Measurements from ENCODE around the gene PAK3.

Gene PAK3

DNA sequence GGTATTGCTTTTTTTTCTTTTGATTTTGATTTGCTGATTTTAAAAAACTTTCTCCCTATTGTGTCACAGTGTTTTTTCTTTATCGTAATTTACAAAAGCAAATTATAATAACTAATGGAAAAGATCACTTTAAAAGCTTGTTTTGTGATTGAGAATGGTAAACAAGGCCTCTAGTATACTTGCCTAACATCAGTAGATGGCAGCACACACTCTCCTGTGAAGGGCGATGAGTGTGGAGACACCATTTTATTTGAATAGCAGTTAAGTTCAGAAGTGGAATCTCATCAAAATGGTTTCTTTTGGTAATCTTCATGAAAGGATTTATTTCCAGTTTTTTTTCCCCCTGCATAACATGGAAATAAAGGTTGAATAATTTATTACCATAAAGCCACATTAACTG is 72.3 kb downstream of the PAK3 start:
- TF ChIP-seq GATA1 (IDR thresholded peaks at IDR 0.05; ENCODE audit: low read depth, low read length), result no peak
- TF ChIP-seq POLR2A (IDR thresholded peaks at IDR 0.05; ENCODE audit: low read length), result no peak
- DNase-seq, result peak; percentile 0 to 20

DNA sequence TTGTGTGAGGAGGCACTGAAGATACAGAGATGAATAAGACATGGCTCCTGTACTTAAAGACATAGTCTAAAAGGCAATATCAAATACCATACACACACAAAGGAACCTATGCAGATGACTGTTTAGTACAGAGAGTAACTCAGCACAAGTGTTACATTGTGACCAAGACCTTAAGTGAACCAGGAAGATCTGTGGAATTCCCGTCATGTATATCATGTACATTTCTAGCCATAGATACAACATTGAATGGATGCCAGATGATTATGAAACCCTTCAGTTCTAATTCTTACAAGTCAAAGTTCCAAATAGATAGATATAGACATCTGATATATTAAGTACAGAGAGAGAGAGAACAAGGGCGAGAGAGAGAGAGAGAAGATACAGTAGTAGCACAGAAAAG is 73.2 kb downstream of the PAK3 start:
- no peak for DNase-seq

DNA sequence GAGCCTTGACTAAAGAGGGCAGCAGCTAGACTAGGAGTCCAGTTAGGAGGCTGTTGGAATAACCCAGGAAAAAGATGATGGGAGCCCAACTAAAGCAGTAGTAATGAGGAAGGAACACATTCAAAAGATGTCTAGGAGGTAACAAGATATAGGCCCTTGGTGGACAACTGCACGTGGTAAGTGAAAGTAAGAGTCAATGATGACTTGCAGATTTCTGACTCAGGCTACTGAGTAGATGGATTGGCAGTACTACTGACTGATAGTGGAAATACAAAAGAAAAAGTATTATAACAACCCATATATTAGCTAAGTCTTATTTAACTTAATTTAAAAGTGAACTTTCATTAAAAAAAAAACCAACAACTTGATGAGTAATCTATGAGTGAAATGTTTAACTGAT is 74.0 kb downstream of the PAK3 start:
- peak in 1 of 2 experiments; percentile 12 for DNase-seq
- TF ChIP-seq GATA1 (IDR thresholded peaks at IDR 0.05; ENCODE audit: low read depth, low read length), result no peak
- no peak for TF ChIP-seq POLR2A (IDR thresholded peaks at IDR 0.05; ENCODE audit: low read length)

More for the DNA sequence above, 73.2 kb downstream of the PAK3 start:
- TF ChIP-seq GATA1 (IDR thresholded peaks at IDR 0.05; ENCODE audit: low read depth, low read length) (no peak), POLR2A (IDR thresholded peaks at IDR 0.05; ENCODE audit: low read length) (no peak)

DNA sequence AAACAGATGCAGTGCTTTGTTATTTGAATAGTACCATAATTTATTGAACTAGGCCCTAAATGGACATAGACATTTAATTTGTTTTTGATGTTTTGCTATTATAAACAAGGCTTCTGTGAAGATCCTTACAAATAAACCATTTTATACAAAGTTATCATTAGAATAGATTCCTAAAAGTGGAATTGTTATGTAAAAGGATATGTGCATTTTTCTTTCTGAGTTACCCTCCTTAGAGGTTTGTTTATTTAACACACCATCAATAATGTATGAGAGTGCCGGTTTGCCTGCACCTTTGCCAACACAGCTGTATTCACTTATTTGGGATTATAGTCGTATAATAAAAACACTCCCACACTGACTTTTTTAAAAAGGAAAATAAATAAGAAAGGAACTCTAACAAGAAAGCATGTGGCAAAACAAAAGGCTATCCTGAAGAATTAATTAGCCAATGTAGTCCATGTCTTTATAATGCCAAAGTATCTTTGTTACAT is 84.8 kb downstream of the PAK3 start:
- TF ChIP-seq GATA1 (IDR thresholded peaks at IDR 0.05; ENCODE audit: low read depth, low read length) (no peak), POLR2A (IDR thresholded peaks at IDR 0.05; ENCODE audit: low read length) (no peak)
- DNase-seq, result no peak

DNA sequence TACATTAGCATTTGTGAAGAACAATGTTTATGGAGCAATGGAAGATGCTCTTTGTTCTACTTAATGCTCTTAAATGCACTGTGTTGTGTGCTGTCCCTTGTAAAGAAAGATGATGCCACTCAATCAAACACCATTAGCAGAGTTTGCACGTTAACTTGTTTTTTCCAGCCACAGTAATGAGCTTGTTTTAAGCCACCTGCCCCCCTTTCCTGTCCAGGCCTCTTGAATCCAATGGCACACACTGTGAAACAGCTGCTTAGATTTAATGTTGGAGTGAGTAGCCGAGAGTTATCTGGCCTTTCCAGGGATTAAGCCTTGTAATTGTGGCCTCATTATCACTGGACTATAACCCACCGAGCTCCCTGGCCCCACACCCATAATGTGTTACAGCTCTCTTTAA is 86.0 kb downstream of the PAK3 start:
- DNase-seq, result no peak
- no peak for TF ChIP-seq GATA1 (IDR thresholded peaks at IDR 0.05; ENCODE audit: low read depth, low read length)
- no peak for TF ChIP-seq POLR2A (IDR thresholded peaks at IDR 0.05; ENCODE audit: low read length)

DNA sequence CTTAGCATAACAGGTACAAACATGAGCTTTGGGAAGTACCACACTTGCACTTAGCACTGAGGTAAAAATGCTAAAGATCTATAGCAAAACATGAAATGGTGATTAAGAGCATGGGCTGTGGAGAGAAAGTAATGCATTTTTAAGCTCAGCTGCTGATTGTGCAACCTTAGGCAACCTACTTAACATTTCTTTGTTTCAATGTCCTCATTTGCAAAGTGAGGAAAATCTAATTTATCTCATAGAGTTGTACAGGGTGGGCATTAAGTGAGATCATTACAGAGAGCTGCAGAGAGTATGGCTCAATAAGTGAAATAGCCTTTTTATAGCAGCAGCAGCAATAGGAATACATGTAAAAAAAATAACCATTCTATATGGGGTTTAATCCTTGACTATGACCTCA is 87.0 kb downstream of the PAK3 start:
- TF ChIP-seq POLR2A (IDR thresholded peaks at IDR 0.05; ENCODE audit: low read length) (no peak), GATA1 (IDR thresholded peaks at IDR 0.05; ENCODE audit: low read depth, low read length) (no peak)
- DNase-seq, result no peak

DNA sequence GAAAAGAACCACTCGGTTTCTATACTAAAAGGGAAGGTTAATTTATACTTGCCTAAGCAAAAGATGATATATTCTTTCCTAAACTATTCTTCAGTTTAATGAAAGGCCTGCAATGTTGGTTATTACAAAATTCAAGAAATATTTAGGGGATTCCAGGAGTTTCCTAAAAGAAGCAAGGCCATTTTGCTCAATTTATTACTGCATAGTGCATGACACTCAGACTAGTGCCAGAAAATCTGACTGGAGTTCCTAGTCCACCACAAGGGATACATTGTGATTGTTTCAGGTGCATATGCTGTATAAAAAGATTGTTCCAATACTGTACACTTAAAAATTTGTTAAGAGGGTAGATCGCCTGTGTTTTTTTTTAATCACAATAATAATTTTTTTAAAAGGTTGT is 95.6 kb downstream of the PAK3 start:
- TF ChIP-seq GATA1 (IDR thresholded peaks at IDR 0.05; ENCODE audit: low read depth, low read length) (no peak), POLR2A (IDR thresholded peaks at IDR 0.05; ENCODE audit: low read length) (no peak)
- no peak for DNase-seq

DNA sequence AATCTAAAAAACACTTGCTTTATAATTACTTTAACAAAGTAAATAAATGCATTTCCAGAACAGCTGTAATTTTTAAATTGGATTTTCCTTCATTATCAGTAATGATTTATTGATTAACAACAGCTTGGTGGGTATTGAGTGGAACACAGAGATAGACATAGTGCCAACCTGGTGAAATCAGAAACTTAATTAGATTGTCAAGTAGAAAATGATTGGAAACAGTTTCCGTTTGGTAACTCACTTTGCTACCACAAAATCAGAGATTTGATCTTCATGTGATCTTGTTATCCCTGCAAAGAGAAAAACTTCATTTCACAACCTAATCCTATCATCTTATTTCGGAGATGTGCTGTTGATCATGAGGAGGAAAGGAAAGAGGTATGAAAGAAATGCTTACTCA is 103.5 kb downstream of the PAK3 start:
- TF ChIP-seq POLR2A (IDR thresholded peaks at IDR 0.05; ENCODE audit: low read length) (no peak), GATA1 (IDR thresholded peaks at IDR 0.05; ENCODE audit: low read depth, low read length) (no peak)
- no peak for DNase-seq

DNA sequence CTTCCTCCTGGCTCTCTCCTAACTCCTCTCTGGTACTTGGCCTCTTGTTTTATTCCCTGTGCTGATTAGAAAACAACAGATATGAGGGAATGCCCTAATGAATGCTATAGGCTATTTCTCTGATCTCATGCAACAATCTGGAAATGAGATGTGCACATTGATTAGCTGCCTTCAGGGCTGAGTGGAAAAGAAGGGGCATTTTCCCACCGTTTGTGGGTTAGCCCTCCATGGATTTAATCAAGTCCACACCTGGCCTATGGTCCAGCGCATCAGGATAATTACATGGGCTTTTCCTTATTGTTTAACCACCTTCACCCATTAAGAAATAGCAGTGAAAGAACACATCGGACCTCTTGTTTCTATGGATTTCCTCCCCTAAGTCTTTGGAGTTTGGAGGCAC is 104.3 kb downstream of the PAK3 start:
- no peak for TF ChIP-seq POLR2A (IDR thresholded peaks at IDR 0.05; ENCODE audit: low read length)
- no peak for DNase-seq

DNA sequence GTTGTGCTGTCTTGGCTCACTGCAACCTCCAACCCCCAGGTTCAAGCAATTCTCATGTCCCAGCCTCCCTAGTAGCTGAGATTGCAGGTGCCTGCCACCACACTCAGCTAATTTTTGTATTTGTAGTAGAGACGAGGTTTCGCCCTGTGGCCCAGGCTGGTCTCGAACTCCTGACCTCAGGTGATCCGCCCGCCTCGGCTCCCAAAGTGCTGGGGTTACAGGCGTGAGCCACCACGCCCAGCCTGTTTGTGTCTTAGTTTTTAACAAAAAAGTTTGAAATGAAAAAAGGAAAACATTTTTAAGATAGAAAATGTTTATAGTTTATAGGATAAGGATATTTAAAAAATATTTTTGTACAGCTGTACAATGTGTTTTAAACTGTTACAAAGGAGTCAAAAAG is 111.9 kb downstream of the PAK3 start:
- no peak for TF ChIP-seq GATA1 (IDR thresholded peaks at IDR 0.05; ENCODE audit: low read depth, low read length)
- no peak for DNase-seq

DNA sequence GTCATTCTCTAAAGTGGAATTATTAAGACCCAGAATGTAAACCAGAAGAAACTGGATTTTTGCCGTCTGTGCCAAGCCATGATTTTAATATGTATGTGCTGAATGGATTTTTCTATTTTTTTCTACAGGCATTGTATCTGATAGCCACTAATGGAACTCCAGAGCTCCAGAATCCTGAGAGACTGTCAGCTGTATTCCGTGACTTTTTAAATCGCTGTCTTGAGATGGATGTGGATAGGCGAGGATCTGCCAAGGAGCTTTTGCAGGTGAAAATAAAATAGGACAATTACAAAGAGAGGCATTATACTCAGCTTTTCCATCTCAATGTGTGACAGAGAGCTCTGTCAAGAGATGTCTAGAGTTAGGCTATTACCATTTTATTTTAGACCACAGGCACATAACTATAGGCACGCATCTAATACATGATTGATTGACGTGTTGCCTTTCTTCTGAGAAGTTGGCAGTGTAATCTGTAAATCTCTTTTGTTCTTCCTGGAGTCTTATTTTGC is 120.4 kb downstream of the PAK3 start:
- no peak for DNase-seq

DNA sequence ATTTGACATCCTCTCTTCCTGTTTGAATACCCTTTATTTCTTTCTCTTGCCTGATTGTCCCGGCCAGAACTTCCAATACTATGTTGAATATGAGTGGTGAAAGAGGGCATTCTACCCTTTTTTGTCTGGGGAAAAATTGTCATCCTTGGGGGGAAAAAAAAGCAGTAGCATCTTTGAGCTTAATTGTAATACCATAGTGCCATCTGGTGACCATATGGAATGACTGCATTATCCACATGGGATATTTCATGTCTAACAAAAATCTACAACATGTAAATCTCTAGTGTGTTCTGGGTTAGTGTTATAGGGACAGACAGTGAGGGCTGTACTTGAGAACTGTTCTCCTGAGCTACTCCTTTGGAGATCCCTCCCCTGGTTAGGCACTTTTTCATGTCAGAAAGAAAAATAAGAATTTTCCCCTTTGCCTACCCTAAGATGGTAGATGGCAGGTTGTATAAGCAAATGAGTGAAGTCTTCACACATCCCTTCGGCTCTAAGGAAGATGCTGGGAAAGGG is 148.3 kb downstream of the PAK3 start:
- peak in 1 of 2 experiments; percentile 7 for DNase-seq
- TF ChIP-seq GATA1 (IDR thresholded peaks at IDR 0.05; ENCODE audit: low read depth, low read length), result no peak
- no peak for TF ChIP-seq POLR2A (IDR thresholded peaks at IDR 0.05; ENCODE audit: low read length)

More for the DNA sequence above, 120.4 kb downstream of the PAK3 start:
- no peak for TF ChIP-seq POLR2A (IDR thresholded peaks at IDR 0.05; ENCODE audit: low read length)
- TF ChIP-seq GATA1 (IDR thresholded peaks at IDR 0.05; ENCODE audit: low read depth, low read length), result no peak

DNA sequence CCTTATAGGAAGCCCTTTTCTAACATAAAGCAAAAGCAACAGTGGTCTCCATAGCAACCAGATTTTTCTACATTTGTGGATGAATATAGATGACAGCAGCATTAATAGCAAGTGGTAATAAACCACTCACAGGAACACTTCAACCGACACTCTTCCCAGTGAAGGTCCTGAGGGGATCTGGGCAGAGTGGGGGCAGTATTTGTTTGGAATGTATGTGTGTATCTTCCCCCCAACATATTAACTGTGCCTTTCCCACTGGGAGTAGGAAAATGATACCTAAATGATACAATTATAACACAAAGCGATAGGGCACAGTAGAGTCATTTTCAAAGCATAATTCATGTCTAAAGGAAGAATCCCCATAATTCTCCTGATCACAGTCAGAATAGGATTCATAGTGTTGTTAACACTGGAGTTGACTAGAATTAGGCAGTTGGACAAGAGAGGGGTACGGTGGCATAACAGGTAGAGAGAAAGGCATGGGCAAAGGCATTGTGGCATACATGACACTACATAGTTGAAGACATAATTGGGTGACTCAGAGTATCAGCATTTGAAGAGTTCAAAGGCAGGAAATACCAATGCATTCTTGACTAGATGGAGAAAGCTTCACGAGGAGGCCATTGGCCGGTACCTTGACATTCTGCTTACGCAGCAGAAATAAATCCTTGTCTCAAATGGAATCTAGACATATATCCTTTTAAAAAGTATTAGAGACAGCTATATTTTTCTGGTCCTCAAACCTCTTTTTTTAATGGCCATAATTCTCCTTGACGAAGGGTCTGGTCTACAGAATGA is 159.1 kb downstream of the PAK3 start:
- TF ChIP-seq POLR2A (IDR thresholded peaks at IDR 0.05; ENCODE audit: low read length) (no peak), GATA1 (IDR thresholded peaks at IDR 0.05; ENCODE audit: low read depth, low read length) (no peak)
- no peak for DNase-seq

DNA sequence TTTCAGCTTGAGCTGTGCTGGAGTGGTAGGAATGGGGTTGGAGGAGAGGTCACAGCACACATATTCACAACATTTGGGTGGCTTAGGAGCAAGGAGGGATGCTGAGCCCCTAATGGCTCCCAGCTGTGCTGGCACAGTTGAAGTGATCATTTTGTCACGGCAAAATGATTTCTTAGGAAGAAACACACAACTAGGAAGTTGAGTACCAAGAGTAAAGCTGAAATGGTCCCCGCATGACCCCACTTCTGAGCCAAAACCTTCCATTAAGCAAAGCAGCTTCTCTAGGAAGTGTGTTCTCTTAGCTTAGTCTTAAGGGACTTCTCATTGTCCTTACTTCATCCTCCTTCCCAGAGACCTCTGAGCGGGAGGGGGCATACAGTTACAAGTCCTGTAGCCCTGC is 161.7 kb downstream of the PAK3 start:
- no peak for TF ChIP-seq GATA1 (IDR thresholded peaks at IDR 0.05; ENCODE audit: low read depth, low read length)
- TF ChIP-seq POLR2A (IDR thresholded peaks at IDR 0.05; ENCODE audit: low read length), result no peak
- no peak for DNase-seq

DNA sequence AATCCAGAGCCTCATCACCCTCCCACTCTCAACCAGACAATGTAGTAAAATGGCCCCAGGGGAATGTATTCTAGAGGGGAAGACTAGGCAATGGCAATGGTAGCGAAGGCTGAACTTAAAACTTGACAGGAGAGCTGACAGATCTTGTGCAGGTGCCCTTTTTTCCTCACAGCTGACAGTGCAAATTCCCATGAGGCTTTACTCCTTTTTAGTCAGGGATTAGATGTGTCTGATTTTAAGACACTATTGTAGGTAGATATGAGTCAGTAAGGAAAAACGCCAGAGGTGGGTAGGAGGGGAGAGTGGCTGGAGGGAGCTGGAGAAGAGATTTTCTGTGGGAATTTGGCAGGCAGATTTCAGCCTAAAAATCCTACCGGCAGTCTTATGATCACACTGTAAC is 163.6 kb downstream of the PAK3 start:
- no peak for DNase-seq
- TF ChIP-seq POLR2A (IDR thresholded peaks at IDR 0.05; ENCODE audit: low read length), result no peak
- no peak for TF ChIP-seq GATA1 (IDR thresholded peaks at IDR 0.05; ENCODE audit: low read depth, low read length)
